IMR-90 (cell line): Measurements from ENCODE around the gene SLIT1.

ENCODE experiments used
- CEBPB ChIP-seq: IDR thresholded peaks from 2 replicates; pipeline ENCODE4 v1.6.1; 2012; ENCODE audit warnings: low read depth, low read length, improper control_type of control experiment
- CTCF ChIP-seq: conservative IDR thresholded peaks from 2 replicates; pipeline ENCODE4 v1.5.1; 2012; ENCODE audit warnings: mild to moderate bottlenecking, low read depth, low read length, improper control_type of control experiment
- FOS ChIP-seq: fragments of 150-350 bp; IDR thresholded peaks from 2 replicates; pipeline ENCODE4 v1.6.1; 2016; ENCODE audit warnings: low read depth, low read length
- MAFK ChIP-seq: IDR thresholded peaks from 2 replicates; pipeline ENCODE4 v1.6.1; 2012; ENCODE audit warnings: low read depth, low read length, improper control_type of control experiment
- MXI1 ChIP-seq: IDR thresholded peaks from 2 replicates; pipeline ENCODE4 v1.6.1; 2012; ENCODE audit warnings: low read depth, mild to moderate bottlenecking, low read length, moderate library complexity, borderline replicate concordance
- POLR2A ChIP-seq: IDR thresholded peaks from 2 replicates; pipeline ENCODE4 v1.6.1; 2012; ENCODE audit warnings: mild to moderate bottlenecking, low read depth, low read length
- RAD21 ChIP-seq: IDR thresholded peaks from 2 replicates; pipeline ENCODE4 v1.6.1; 2012; ENCODE audit warnings: low read length, improper control_type of control experiment
- RCOR1 ChIP-seq: IDR thresholded peaks from 2 replicates; pipeline ENCODE4 v1.6.1; 2012; ENCODE audit warnings: mild to moderate bottlenecking, low read length, improper control_type of control experiment; ENCODE audit not compliant: insufficient replicate concordance
- TF ChIP-seq, protein P1 (sequence below): fragments of 150-350 bp; IDR thresholded peaks from 2 replicates; pipeline ENCODE4 v1.6.1; 2016; ENCODE audit warnings: low read depth, mild to moderate bottlenecking, low read length, moderate library complexity, borderline replicate concordance

GRCh38 chr10:97007417-97007816, 178.3 kb downstream of the SLIT1 start:
- TF ChIP-seq CTCF (no peak), RCOR1 (no peak), FOS (no peak), RAD21 (no peak), MAFK (no peak), MXI1 (no peak), POLR2A (no peak), CEBPB (no peak)
- TF ChIP-seq, protein P1, sequence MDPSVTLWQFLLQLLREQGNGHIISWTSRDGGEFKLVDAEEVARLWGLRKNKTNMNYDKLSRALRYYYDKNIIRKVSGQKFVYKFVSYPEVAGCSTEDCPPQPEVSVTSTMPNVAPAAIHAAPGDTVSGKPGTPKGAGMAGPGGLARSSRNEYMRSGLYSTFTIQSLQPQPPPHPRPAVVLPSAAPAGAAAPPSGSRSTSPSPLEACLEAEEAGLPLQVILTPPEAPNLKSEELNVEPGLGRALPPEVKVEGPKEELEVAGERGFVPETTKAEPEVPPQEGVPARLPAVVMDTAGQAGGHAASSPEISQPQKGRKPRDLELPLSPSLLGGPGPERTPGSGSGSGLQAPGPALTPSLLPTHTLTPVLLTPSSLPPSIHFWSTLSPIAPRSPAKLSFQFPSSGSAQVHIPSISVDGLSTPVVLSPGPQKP: no peak
